ENCODE results near the gene TRAF1.

DNA sequence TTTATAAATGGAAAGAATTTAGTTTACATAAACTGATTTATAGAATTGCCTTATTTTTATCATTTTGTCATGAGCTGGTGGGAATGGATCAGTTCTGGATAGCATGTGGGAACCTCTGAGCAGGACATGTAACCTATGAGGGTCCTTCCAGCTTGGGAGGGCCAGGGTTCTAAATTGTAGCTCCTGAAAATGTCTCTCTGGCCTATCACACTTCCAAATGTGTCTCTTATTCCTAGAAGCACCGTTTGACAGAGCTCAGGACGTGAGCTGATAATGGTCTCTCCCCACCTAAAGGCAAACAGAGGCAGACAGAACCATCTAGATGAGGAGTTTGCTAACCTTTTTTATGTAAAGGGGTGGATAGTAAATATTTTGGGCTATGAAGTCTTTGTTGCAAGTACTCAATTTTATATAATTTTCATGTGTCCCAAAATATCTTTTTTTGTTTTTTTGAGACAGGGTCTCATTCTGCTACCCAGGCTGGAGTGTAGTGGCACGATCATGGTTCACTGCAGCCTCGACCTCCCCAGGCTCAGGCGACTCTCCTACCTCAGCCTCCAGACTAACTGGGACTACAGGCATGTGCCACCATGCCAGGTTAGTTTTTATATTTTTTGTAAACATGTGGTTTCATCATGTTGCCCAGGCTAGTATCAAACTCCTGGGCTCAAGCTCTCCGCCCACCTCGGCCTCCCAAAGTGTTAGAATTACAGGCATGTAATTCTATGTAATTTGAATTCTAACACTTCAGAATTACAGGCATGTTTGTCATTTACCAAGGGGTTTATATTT, 4.0 kb downstream of the TRAF1 start:
- TF ChIP-seq, protein P1, sequence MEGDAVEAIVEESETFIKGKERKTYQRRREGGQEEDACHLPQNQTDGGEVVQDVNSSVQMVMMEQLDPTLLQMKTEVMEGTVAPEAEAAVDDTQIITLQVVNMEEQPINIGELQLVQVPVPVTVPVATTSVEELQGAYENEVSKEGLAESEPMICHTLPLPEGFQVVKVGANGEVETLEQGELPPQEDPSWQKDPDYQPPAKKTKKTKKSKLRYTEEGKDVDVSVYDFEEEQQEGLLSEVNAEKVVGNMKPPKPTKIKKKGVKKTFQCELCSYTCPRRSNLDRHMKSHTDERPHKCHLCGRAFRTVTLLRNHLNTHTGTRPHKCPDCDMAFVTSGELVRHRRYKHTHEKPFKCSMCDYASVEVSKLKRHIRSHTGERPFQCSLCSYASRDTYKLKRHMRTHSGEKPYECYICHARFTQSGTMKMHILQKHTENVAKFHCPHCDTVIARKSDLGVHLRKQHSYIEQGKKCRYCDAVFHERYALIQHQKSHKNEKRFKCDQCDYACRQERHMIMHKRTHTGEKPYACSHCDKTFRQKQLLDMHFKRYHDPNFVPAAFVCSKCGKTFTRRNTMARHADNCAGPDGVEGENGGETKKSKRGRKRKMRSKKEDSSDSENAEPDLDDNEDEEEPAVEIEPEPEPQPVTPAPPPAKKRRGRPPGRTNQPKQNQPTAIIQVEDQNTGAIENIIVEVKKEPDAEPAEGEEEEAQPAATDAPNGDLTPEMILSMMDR (IDR thresholded peaks at IDR 0.05) = no peak
- TF ChIP-seq POLR2A (IDR thresholded peaks at IDR 0.05) = no peak
